ENCODE measurements around the gene HMGXB4.

- TF ChIP-seq POLR2AphosphoS5 (IDR thresholded peaks at IDR 0.05; ENCODE audit: low read depth, low read length) (no peak), POU2F2 (IDR thresholded peaks at IDR 0.05; ENCODE audit: low read depth, low read length) (no peak)
Observed at GRCh38 chr22:35307892-35308291, 50.6 kb downstream of the HMGXB4 start.
